GM23338 (cell line): ENCODE results near the gene ERAP2. TPM values are rescaled to one million over a fixed set of nuclear protein-coding genes. Genes with fewer than 3 reads are reported as not detected.

Experiments used
- ATAC-seq: fragments of 200-7000 bp; cut with Tn5 transposase; 3 replicates; pipeline ENCODE4 v1.9.1; 2020
- DNase-seq: peaks from one replicate; pipeline ENCODE4 v3.0.0-alpha.2; 2015; ENCODE audit warnings: low spot score
- H2AFZ ChIP-seq: fragments of 200-600 bp; sonication (generic); 2 replicates; pipeline ENCODE4 v1.8.0; 2016; ENCODE audit warnings: antibody characterized with exemption, mild to moderate bottlenecking, moderate library complexity
- H3F3A ChIP-seq: fragments of 200-600 bp; sonication (generic); replicated peaks from 2 replicates; pipeline ENCODE4 v1.8.0; 2017; ENCODE audit warnings: antibody characterized with exemption, mixed run types, low read depth
- H3K27ac ChIP-seq: fragments of 200-600 bp; sonication (generic); 2 replicates; pipeline ENCODE4 v1.6.1; 2016; ENCODE audit warnings: low read depth
- H3K27me3 ChIP-seq: fragments of 200-600 bp; sonication (generic); 2 replicates; pipeline ENCODE4 v1.8.0; 2016; ENCODE audit warnings: mild to moderate bottlenecking, mixed run types, moderate library complexity; ENCODE audit not compliant: insufficient read depth
- H3K36me3 ChIP-seq: fragments of 200-600 bp; sonication (generic); 2 replicates; pipeline ENCODE4 v1.8.0; 2016; ENCODE audit warnings: mild to moderate bottlenecking; ENCODE audit not compliant: insufficient read depth
- H3K4me1 ChIP-seq: fragments of 200-600 bp; sonication (generic); 2 replicates; pipeline ENCODE4 v1.8.0; 2016; ENCODE audit warnings: mild to moderate bottlenecking, moderate library complexity; ENCODE audit not compliant: insufficient read depth
- H3K4me2 ChIP-seq: fragments of 200-600 bp; sonication (generic); 2 replicates; pipeline ENCODE4 v1.7.1; 2017; ENCODE audit warnings: mixed run types
- H3K4me3 ChIP-seq: fragments of 200-600 bp; sonication (generic); 2 replicates; pipeline ENCODE4 v1.6.1; 2016; ENCODE audit warnings: mixed run types
- H3K79me2 ChIP-seq: fragments of 200-600 bp; sonication (generic); replicated peaks from 2 replicates; pipeline ENCODE4 v1.8.0; 2017; ENCODE audit warnings: mild to moderate bottlenecking; ENCODE audit not compliant: insufficient read depth
- H3K9me2 ChIP-seq: fragments of 200-600 bp; sonication (generic); 2 replicates; pipeline ENCODE4 v1.8.0; 2017; ENCODE audit not compliant: insufficient read depth
- H4K20me1 ChIP-seq: fragments of 200-600 bp; sonication (generic); replicated peaks from 2 replicates; pipeline ENCODE4 v1.8.0; 2017; ENCODE audit warnings: mild to moderate bottlenecking; ENCODE audit not compliant: insufficient read depth
- H3K27ac Mint-ChIP-seq: 2 replicates; pipeline ENCODE4 v1.8.0; 2020; ENCODE audit warnings: inconsistent platforms, mild to moderate bottlenecking, moderate library complexity, mixed read lengths
- H3K27me3 Mint-ChIP-seq: 3 replicates; pipeline ENCODE4 v1.8.0; 2022; ENCODE audit warnings: low read depth, mild to moderate bottlenecking, moderate library complexity, mixed read lengths, inconsistent platforms; ENCODE audit not compliant: insufficient read depth, poor library complexity
- H3K36me3 Mint-ChIP-seq: 3 replicates; pipeline ENCODE4 v1.8.0; 2021; ENCODE audit warnings: low read depth, mild to moderate bottlenecking, inconsistent platforms, moderate library complexity, mixed read lengths
- H3K4me1 Mint-ChIP-seq: 3 replicates; pipeline ENCODE4 v1.8.0; 2020; ENCODE audit warnings: mild to moderate bottlenecking, inconsistent platforms, mixed read lengths
- H3K4me3 Mint-ChIP-seq: 3 replicates; pipeline ENCODE4 v1.8.0; 2021; ENCODE audit warnings: moderate library complexity, mild to moderate bottlenecking, inconsistent platforms, mixed read lengths
- H3K9me3 Mint-ChIP-seq: 3 replicates; pipeline ENCODE4 v1.8.0; 2020; ENCODE audit warnings: moderate library complexity, mild to moderate bottlenecking, inconsistent platforms, mixed read lengths
- CREB1 ChIP-seq: fragments of 250-450 bp; sonication (Bioruptor Pico); IDR thresholded peaks from 2 replicates; pipeline ENCODE4 v1.5.0; 2020; ENCODE audit warnings: low read depth, mild to moderate bottlenecking, moderate library complexity
- CTCF ChIP-seq, 2 experiments: fragments of 200-600 bp in 1 of 2; sonication (generic) in 1 of 2; conservative IDR thresholded peaks; 2 replicates each; pipeline versions ENCODE4 v1.5.1 to v1.6.1; 2016 to 2017; ENCODE audit warnings: antibody characterized with exemption in 2 of 2, low read depth in 2 of 2, mild to moderate bottlenecking in 2 of 2, moderate library complexity in 1 of 2
- EZH2 ChIP-seq: fragments of 200-600 bp; sonication (generic); IDR thresholded peaks from one replicate; pipeline ENCODE4 v1.8.0; 2017; ENCODE audit warnings: antibody characterized with exemption, mild to moderate bottlenecking, low read depth; ENCODE audit not compliant: unreplicated experiment
- EZH2phosphoT487 ChIP-seq: fragments of 200-600 bp; sonication (generic); IDR thresholded peaks from one replicate; pipeline ENCODE4 v1.8.1; 2018; ENCODE audit warnings: antibody characterized with exemption; ENCODE audit not compliant: unreplicated experiment
- JUNB ChIP-seq: IDR thresholded peaks from one replicate; pipeline ENCODE4 v1.6.1; 2016; ENCODE audit warnings: antibody characterized with exemption; ENCODE audit not compliant: unreplicated experiment
- NANOG ChIP-seq: IDR thresholded peaks from 2 replicates; pipeline ENCODE4 v1.6.1; 2016; ENCODE audit warnings: antibody characterized with exemption, borderline replicate concordance
- POLR2AphosphoS5 ChIP-seq: IDR thresholded peaks from 2 replicates; pipeline ENCODE4 v1.6.1; 2016; ENCODE audit warnings: antibody characterized with exemption, low read depth
- REST ChIP-seq: IDR thresholded peaks from one replicate; pipeline ENCODE4 v1.6.1; 2018; ENCODE audit warnings: antibody characterized with exemption; ENCODE audit not compliant: unreplicated experiment
- STAT1 ChIP-seq: IDR thresholded peaks from one replicate; pipeline ENCODE4 v1.6.1; 2016; ENCODE audit warnings: antibody characterized with exemption; ENCODE audit not compliant: unreplicated experiment
- ZNF114 ChIP-seq: fragments of 250-450 bp; sonication (Bioruptor Pico); IDR thresholded peaks from 2 replicates; pipeline ENCODE4 v1.5.0; 2020; ENCODE audit warnings: mild to moderate bottlenecking, moderate library complexity
- ZNF331 ChIP-seq: fragments of 250-450 bp; sonication (Bioruptor Pico); IDR thresholded peaks from 2 replicates; pipeline ENCODE4 v1.5.0; 2020; ENCODE audit warnings: low read depth, mild to moderate bottlenecking, moderate library complexity
- ZNF462 ChIP-seq: fragments of 250-450 bp; sonication (Bioruptor Pico); IDR thresholded peaks from 2 replicates; pipeline ENCODE4 v1.5.0; 2020; ENCODE audit warnings: mild to moderate bottlenecking, moderate library complexity
- polyA plus RNA-seq: library from polyadenylated mRNA; unstranded; fragments of >200 nt; fragmentation: Nextera tagmentation; extraction: Ambion mirVana; gene quantifications from 2 replicates; pipeline ENCODE4 v1.2.1, GENCODE V29; 2016
- total RNA-seq: library from RNA; depleted of rRNA; stranded (reverse); fragments of >200 nt; shearing (Covaris generic); gene quantifications from 2 replicates; pipeline ENCODE4 v1.2.3, GENCODE V29; 2014
- TF ChIP-seq, protein P1 (sequence below): IDR thresholded peaks from 2 replicates; pipeline ENCODE4 v1.6.1; 2016; ENCODE audit warnings: antibody characterized with exemption

Gene ERAP2
- total and polyA plus RNA-seq, 2 experiments from 2014 or later = 0.73 TPM; not detected in 1

DNA sequence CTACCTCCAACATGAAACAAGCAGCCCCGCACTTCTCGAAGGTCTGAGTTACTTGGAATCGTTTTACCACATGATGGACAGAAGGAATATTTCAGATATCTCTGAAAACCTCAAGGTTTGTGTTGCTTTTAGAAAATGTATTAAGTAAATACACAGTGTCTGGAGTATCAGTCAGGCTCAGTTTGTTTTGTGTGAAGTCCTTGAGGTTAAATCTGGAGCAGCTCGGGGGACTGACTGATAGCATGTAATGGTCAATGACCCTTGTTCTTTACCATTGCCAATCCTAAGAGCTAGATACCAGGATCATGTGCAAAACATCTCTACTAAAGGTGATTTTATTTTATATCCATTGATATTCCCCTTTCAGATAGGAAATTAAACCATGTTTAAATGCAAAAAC lies 32.7 kb downstream of the ERAP2 start:
- H3K79me2 ChIP-seq = no peaks in the 10 kb centered on the region
- Mint-ChIP-seq H3K4me1 (no peaks in the 10 kb centered on the region), H3K9me3 (no peaks in the 10 kb centered on the region), H3K36me3 (no peaks in the 10 kb centered on the region), H3K4me3 (no peak overlapping the region), H3K27me3 (no peaks in the 10 kb centered on the region), H3K27ac (no peak overlapping the region)
- H3F3A ChIP-seq = no peaks in the 10 kb centered on the region
- H3K27me3 ChIP-seq = no peaks in the 10 kb centered on the region
- DNase-seq (no peak), ATAC-seq (no peak)
- H3K36me3 ChIP-seq = no peaks in the 10 kb centered on the region
- H3K27ac ChIP-seq = no peak overlapping the region
- H2AFZ ChIP-seq = no peak overlapping the region
- no peaks in the 10 kb centered on the region for H3K4me1 ChIP-seq
- no peak overlapping the region for H3K4me3 ChIP-seq
- H3K4me2 ChIP-seq = no peak overlapping the region
- no peaks in the 10 kb centered on the region for H4K20me1 ChIP-seq
- TF ChIP-seq REST (no peak), EZH2phosphoT487 (no peak), CTCF (conservative IDR thresholded peaks at IDR 0.05; ENCODE audit: low read depth in 2 of 2) (no peak), EZH2 (no peak), ZNF331 (CRISPR knock-in tag) (no peak), POLR2AphosphoS5 (no peak), ZNF462 (CRISPR knock-in tag) (no peak), STAT1 (no peak), NANOG (no peak), CREB1 (CRISPR knock-in tag) (no peak), JUNB (no peak), ZNF114 (CRISPR knock-in tag) (no peak)
- TF ChIP-seq, protein P1, sequence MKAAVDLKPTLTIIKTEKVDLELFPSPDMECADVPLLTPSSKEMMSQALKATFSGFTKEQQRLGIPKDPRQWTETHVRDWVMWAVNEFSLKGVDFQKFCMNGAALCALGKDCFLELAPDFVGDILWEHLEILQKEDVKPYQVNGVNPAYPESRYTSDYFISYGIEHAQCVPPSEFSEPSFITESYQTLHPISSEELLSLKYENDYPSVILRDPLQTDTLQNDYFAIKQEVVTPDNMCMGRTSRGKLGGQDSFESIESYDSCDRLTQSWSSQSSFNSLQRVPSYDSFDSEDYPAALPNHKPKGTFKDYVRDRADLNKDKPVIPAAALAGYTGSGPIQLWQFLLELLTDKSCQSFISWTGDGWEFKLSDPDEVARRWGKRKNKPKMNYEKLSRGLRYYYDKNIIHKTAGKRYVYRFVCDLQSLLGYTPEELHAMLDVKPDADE = no peak
- no peaks in the 10 kb centered on the region for H3K9me2 ChIP-seq
